ENCODE measurements around the gene B4GALT1.

The B4GALT1 gene

DNA sequence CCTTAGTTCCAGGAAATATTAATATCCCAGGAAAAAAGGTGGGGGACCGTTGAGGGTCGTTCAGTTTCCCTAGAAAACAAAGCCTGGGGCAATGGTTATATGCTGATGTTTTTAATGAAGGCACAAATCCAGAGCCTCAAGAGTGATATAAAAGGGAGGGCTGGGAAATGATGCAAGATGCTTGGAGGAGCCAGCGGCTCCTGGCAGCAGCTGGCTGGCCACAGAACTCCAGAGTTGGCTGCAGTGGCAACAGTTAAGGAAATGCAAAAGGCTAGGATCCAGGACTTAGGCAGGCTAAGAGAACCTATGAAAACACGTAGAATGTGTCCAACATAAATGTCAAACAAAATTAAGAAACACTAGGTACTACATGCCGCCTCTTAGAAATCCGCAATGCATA, 31.0 kb upstream of the B4GALT1 start:
- ChIA-PET POLR2A (no interaction called here), CTCF (no interaction called here)
- no peaks in the 10 kb centered on the region for H3K9me3 ChIP-seq (ENCODE audit: control extremely low read depth in 1 of 5, control insufficient read depth in 4 of 5, insufficient read depth in 2 of 5, low read depth in 1 of 5, low read length in 4 of 5)
- WGBS (ENCODE audit: insufficient coverage) = 98% methylated on average over 6 of the region's 6 CpGs
- peaks cover 0 to 11% (median 5%) of the 10 kb centered on the region in 4 experiments for H3K4me1 ChIP-seq (ENCODE audit: control extremely low read depth in 1 of 4, control insufficient read depth in 4 of 4, insufficient read depth in 4 of 4, low read length in 3 of 4)
- DNase-seq = no peak
- H3K27me3 ChIP-seq (replicated peaks in 2 of 5; ENCODE audit: control insufficient read depth in 4 of 5, insufficient read depth in 5 of 5, low read length in 4 of 5) = no peaks in the 10 kb centered on the region
- no peak overlapping the region for H3K4me3 ChIP-seq (ENCODE audit: control insufficient read depth in 1 of 7, extremely low read depth in 1 of 7, insufficient read depth in 4 of 7, low read depth in 2 of 7, low read length in 6 of 7)
- H3K27ac ChIP-seq (ENCODE audit: insufficient read depth in 1 of 2, low read depth in 1 of 2, low read length in 2 of 2, poor library complexity in 1 of 2, severe bottlenecking in 2 of 2) = no peak overlapping the region
- no peaks in the 10 kb centered on the region for H3K36me3 ChIP-seq (ENCODE audit: control insufficient read depth in 4 of 4, insufficient read depth in 4 of 4, low read length in 3 of 4)

DNA sequence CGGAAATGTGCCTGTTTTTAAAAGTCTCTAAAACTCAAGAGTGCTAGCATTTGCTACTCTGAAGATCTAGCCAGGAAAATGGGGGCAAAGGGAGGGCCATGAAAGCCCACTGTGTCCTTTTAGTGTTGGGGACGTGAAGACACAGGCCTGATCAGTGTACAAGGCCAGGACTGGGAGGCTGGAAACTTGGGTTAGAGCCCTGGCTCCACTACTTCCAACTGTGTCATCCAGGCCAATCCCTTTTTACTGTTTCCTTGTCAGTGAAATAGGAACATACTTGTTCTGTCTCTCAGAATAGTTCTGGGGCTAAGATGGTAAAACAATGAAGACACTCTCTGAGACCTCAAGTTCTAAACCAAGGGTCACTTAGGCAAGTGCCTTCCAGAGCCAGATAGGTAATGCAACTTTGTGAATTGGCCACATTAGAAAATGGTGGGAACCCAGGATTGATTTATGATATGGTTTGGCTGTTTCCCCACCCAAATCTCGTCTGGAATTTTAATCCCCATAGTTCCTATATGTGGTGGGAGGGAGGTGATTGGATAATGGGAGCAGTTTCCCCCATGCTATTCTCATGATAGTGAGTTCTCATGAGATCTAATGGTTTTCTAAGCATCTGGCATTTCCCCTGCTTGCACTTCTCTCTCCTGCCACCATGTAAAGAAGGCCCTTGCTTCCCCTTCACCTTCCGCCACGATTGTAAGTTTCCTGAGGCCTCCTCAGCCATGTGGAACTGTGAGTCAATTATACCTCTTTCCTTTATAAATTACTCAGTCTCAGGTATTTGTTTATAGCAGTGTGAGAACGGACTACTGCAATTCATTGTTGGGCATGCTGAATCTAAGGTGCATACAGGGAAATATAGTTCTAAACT, 30.4 kb upstream of the B4GALT1 start:
- ChIA-PET POLR2A (no interaction called here), CTCF (interaction anchor here (1.3 kb wide), 1 partner anchor 23 kb away, joined by 3 read pairs; no protein-coding TSS in a partner anchor)
- no peaks in the 10 kb centered on the region for H3K27me3 ChIP-seq (replicated peaks in 2 of 5; ENCODE audit: control insufficient read depth in 4 of 5, insufficient read depth in 5 of 5, low read length in 4 of 5)
- DNase-seq = no peak
- H3K36me3 ChIP-seq (ENCODE audit: control insufficient read depth in 4 of 4, insufficient read depth in 4 of 4, low read length in 3 of 4) = no peaks in the 10 kb centered on the region
- H3K9me3 ChIP-seq (ENCODE audit: control extremely low read depth in 1 of 5, control insufficient read depth in 4 of 5, insufficient read depth in 2 of 5, low read depth in 1 of 5, low read length in 4 of 5) = no peaks in the 10 kb centered on the region
- no peak overlapping the region for H3K4me3 ChIP-seq (ENCODE audit: control insufficient read depth in 1 of 7, extremely low read depth in 1 of 7, insufficient read depth in 4 of 7, low read depth in 2 of 7, low read length in 6 of 7)
- WGBS (ENCODE audit: insufficient coverage) = 100% methylated on average over 3 of the region's 6 CpGs
- no peak overlapping the region for H3K27ac ChIP-seq (ENCODE audit: insufficient read depth in 1 of 2, low read depth in 1 of 2, low read length in 2 of 2, poor library complexity in 1 of 2, severe bottlenecking in 2 of 2)
- H3K4me1 ChIP-seq (ENCODE audit: control extremely low read depth in 1 of 4, control insufficient read depth in 4 of 4, insufficient read depth in 4 of 4, low read length in 3 of 4) = peaks cover 0 to 5% (median 0%) of the 10 kb centered on the region in 4 experiments

DNA sequence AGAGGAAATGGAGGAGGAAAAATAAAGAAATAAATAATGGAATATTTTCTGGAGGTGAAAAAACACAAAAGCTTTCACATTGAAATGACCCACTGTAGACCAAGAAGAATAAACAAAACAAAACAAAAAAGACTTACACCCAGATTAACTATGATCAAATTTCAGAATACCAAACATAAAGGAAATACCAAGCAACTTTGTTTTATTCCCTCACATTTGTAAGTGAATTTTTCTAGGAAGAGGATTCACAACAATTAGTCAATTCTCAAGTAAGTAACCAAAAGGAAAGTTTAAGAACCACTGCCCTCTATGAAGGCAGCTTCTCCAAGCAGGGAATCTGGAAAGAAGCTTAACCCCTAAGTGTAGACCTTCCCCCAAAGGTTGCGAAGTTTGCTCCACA, 29.6 kb upstream of the B4GALT1 start:
- CTCF ChIA-PET = interaction anchor here (1.3 to 2.5 kb wide), 2 partner anchors 13 to 22 kb away, joined by 3 to 7 read pairs; no protein-coding TSS in a partner anchor
- POLR2A ChIA-PET = no interaction called here
- H3K27ac ChIP-seq (ENCODE audit: insufficient read depth in 1 of 2, low read depth in 1 of 2, low read length in 2 of 2, poor library complexity in 1 of 2, severe bottlenecking in 2 of 2) = no peak overlapping the region
- no peaks in the 10 kb centered on the region for H3K36me3 ChIP-seq (ENCODE audit: control insufficient read depth in 4 of 4, insufficient read depth in 4 of 4, low read length in 3 of 4)
- WGBS (ENCODE audit: insufficient coverage) = 100% methylated on average over 1 of the region's 1 CpG
- no peaks in the 10 kb centered on the region for H3K9me3 ChIP-seq (ENCODE audit: control extremely low read depth in 1 of 5, control insufficient read depth in 4 of 5, insufficient read depth in 2 of 5, low read depth in 1 of 5, low read length in 4 of 5)
- H3K27me3 ChIP-seq (replicated peaks in 2 of 5; ENCODE audit: control insufficient read depth in 4 of 5, insufficient read depth in 5 of 5, low read length in 4 of 5) = no peaks in the 10 kb centered on the region
- H3K4me3 ChIP-seq (ENCODE audit: control insufficient read depth in 1 of 7, extremely low read depth in 1 of 7, insufficient read depth in 4 of 7, low read depth in 2 of 7, low read length in 6 of 7) = no peak overlapping the region
- H3K4me1 ChIP-seq (ENCODE audit: control extremely low read depth in 1 of 4, control insufficient read depth in 4 of 4, insufficient read depth in 4 of 4, low read length in 3 of 4) = peaks cover 0 to 1% (median 0%) of the 10 kb centered on the region in 4 experiments
- no peak for DNase-seq

DNA sequence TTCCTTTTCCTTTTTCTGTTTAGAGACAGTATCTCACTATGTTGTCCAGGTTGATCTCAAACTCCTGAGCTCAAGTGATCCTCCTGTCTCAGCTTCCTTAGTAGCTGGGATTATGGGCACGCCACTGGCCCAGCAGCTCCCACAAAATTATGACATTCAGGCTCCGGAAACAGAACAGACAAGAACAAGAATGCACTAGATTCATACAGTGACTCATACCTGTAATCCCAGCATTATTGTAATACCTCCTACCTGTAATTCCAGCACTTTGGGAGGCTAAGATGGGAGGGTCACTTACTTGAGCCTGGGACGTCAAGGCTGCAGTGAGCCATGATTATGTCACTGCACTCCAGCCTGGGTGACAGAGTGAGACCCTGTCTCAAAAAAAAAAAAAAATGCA, 26.7 kb upstream of the B4GALT1 start:
- CTCF ChIA-PET = no interaction called here
- no peaks in the 10 kb centered on the region for H3K4me1 ChIP-seq (ENCODE audit: control extremely low read depth in 1 of 4, control insufficient read depth in 4 of 4, insufficient read depth in 4 of 4, low read length in 3 of 4)
- WGBS (ENCODE audit: insufficient coverage) = 100% methylated on average over 1 of the region's 3 CpGs
- H3K9me3 ChIP-seq (ENCODE audit: control extremely low read depth in 1 of 5, control insufficient read depth in 4 of 5, insufficient read depth in 2 of 5, low read depth in 1 of 5, low read length in 4 of 5) = no peaks in the 10 kb centered on the region
- H3K36me3 ChIP-seq (ENCODE audit: control insufficient read depth in 4 of 4, insufficient read depth in 4 of 4, low read length in 3 of 4) = no peaks in the 10 kb centered on the region
- DNase-seq = no peak
- POLR2A ChIA-PET = no interaction called here
- H3K27me3 ChIP-seq (replicated peaks in 2 of 5; ENCODE audit: control insufficient read depth in 4 of 5, insufficient read depth in 5 of 5, low read length in 4 of 5) = no peaks in the 10 kb centered on the region
- H3K4me3 ChIP-seq (ENCODE audit: control insufficient read depth in 1 of 7, extremely low read depth in 1 of 7, insufficient read depth in 4 of 7, low read depth in 2 of 7, low read length in 6 of 7) = no peak overlapping the region
- H3K27ac ChIP-seq (ENCODE audit: insufficient read depth in 1 of 2, low read depth in 1 of 2, low read length in 2 of 2, poor library complexity in 1 of 2, severe bottlenecking in 2 of 2) = no peak overlapping the region

- Histone ChIP-seq H3K36me3 (ENCODE audit: control insufficient read depth in 4 of 4, insufficient read depth in 4 of 4, low read length in 3 of 4) (no peaks in the 10 kb centered on the region), H3K27ac (ENCODE audit: insufficient read depth in 1 of 2, low read depth in 1 of 2, low read length in 2 of 2, poor library complexity in 1 of 2, severe bottlenecking in 2 of 2) (no peak overlapping the region), H3K4me3 (ENCODE audit: control insufficient read depth in 1 of 7, extremely low read depth in 1 of 7, insufficient read depth in 4 of 7, low read depth in 2 of 7, low read length in 6 of 7) (no peak overlapping the region), H3K9me3 (ENCODE audit: control extremely low read depth in 1 of 5, control insufficient read depth in 4 of 5, insufficient read depth in 2 of 5, low read depth in 1 of 5, low read length in 4 of 5) (no peaks in the 10 kb centered on the region), H3K27me3 (replicated peaks in 2 of 5; ENCODE audit: control insufficient read depth in 4 of 5, insufficient read depth in 5 of 5, low read length in 4 of 5) (no peaks in the 10 kb centered on the region), H3K4me1 (ENCODE audit: control extremely low read depth in 1 of 4, control insufficient read depth in 4 of 4, insufficient read depth in 4 of 4, low read length in 3 of 4) (no peaks in the 10 kb centered on the region)
- WGBS (ENCODE audit: insufficient coverage) = 92% methylated on average over 3 of the region's 3 CpGs
- no peak for DNase-seq
- POLR2A ChIA-PET = no interaction called here
- CTCF ChIA-PET = interaction anchor here (0.6 to 1.0 kb wide), 4 partner anchors 36 to 318 kb away, joined by 3 read pairs; partner anchors contain the start of gene DNAJA1
Measured at GRCh38 chr9:33192493-33193255, 25.5 kb upstream of the B4GALT1 start.

DNA sequence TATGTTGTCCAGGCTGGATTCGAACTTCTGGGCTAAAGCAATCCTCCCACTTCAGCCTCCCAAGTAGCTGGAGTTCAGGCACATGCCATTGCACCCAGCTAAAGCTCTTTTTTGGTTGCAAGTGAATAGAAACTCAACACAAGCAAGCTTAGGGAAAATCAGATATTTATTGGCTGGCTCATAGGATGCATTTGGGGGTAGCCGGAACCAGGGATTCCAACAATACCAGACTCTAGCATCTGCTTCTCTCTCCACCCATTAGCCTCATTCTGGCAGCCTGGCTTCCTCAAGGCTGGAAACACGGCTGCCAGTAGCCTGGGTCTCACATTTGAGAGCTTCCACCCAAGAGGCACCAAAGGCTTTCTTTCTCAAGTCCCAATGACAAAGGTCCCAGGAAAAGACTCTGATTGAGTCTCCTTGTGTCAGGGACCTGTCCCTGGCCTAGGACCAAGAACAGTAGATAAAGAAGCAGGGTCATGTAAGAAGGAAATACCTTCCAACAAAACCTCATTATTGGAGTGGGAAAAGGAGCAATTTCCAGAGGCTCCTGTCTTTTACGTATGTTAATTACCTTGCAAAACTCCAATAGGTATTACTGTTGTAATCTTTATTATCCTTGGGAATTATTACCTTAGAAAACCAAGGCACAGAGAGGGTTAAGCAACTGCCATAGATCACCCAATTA, 23.0 kb upstream of the B4GALT1 start:
- POLR2A ChIA-PET = no interaction called here
- Histone ChIP-seq H3K4me1 (ENCODE audit: control extremely low read depth in 1 of 4, control insufficient read depth in 4 of 4, insufficient read depth in 4 of 4, low read length in 3 of 4) (no peaks in the 10 kb centered on the region), H3K27ac (ENCODE audit: insufficient read depth in 1 of 2, low read depth in 1 of 2, low read length in 2 of 2, poor library complexity in 1 of 2, severe bottlenecking in 2 of 2) (no peak overlapping the region), H3K9me3 (ENCODE audit: control extremely low read depth in 1 of 5, control insufficient read depth in 4 of 5, insufficient read depth in 2 of 5, low read depth in 1 of 5, low read length in 4 of 5) (no peaks in the 10 kb centered on the region), H3K36me3 (ENCODE audit: control insufficient read depth in 4 of 4, insufficient read depth in 4 of 4, low read length in 3 of 4) (no peaks in the 10 kb centered on the region), H3K4me3 (ENCODE audit: control insufficient read depth in 1 of 7, extremely low read depth in 1 of 7, insufficient read depth in 4 of 7, low read depth in 2 of 7, low read length in 6 of 7) (no peak overlapping the region), H3K27me3 (replicated peaks in 2 of 5; ENCODE audit: control insufficient read depth in 4 of 5, insufficient read depth in 5 of 5, low read length in 4 of 5) (no peaks in the 10 kb centered on the region)
- WGBS (ENCODE audit: insufficient coverage) = 94% methylated on average over 2 of the region's 4 CpGs
- DNase-seq = no peak
- CTCF ChIA-PET = interaction anchor here (1.0 to 2.1 kb wide), 2 partner anchors 11 to 36 kb away, joined by 4 to 10 read pairs; no protein-coding TSS in a partner anchor

All from common myeloid progenitor, CD34-positive (primary cell).